PC-3 (cell line): ENCODE data around the gene NPLOC4.

Source experiments
- CTCF ChIP-seq: fragments of 300-600 bp; sonication (generic); conservative IDR thresholded peaks from 2 replicates; pipeline ENCODE4 v1.5.1; 2017; ENCODE audit warnings: antibody characterized with exemption, low read depth, mild to moderate bottlenecking, low read length
- EZH2 ChIP-seq: fragments of 300-600 bp; sonication (generic); IDR thresholded peaks from one replicate; pipeline ENCODE4 v1.6.1; 2017; ENCODE audit warnings: antibody characterized with exemption, mild to moderate bottlenecking, low read length; ENCODE audit not compliant: unreplicated experiment

DNA sequence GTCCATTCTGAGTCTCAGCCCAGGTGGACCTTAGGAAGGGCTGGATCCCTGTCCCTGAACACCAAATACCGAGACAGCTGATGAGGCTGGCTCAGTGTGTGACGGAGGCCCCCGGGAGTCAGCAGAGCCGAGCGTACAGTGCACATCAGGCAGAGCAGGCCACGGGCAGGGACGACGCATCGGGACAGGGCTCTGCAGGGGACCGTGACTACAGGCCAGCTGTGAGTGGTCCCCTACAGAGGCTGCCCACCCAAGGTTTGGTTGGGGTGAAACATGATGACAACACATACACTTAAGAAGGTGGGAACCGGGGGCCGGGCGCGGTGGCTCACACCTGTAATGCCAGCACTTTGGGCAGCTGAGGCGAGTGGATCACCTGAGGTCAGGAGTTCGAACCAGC, 36.0 kb upstream of the NPLOC4 start:
- TF ChIP-seq CTCF (no peak), EZH2 (no peak)
